ENCODE results near the gene BBS12.
A peak's percentile ranks its signal among the peaks of the same experiment; 100 is the strongest.

The BBS12 gene

GRCh38 chr4:122705009-122705408 lies 27.5 kb upstream of the BBS12 start:
- Mint-ChIP-seq H3K4me3 (no peak overlapping the region), H3K9me3 (no peaks in the 10 kb centered on the region), H3K4me1 (peaks cover 56% of the 10 kb centered on the region), H3K27ac (no peak overlapping the region), H3K36me3 (no peaks in the 10 kb centered on the region), H3K27me3 (no peaks in the 10 kb centered on the region)
- DNase-seq: no peak
- CTCF ChIA-PET: interaction anchor here (0.7 to 2.4 kb wide), 7 partner anchors 10 to 127 kb away, joined by 3 to 9 read pairs (median 3); no protein-coding TSS in a partner anchor

- Mint-ChIP-seq H3K9me3 (no peaks in the 10 kb centered on the region), H3K4me1 (peaks cover 60% of the 10 kb centered on the region), H3K36me3 (no peaks in the 10 kb centered on the region), H3K27ac (no peak overlapping the region), H3K4me3 (no peak overlapping the region), H3K27me3 (no peaks in the 10 kb centered on the region)
- CTCF ChIA-PET: interaction anchor here (0.8 to 1.8 kb wide), 2 partner anchors 9 to 14 kb away, joined by 3 to 7 read pairs; no protein-coding TSS in a partner anchor
- DNase-seq: no peak
Observed at GRCh38 chr4:122705547-122706117, 26.9 kb upstream of the BBS12 start.

- CTCF ChIA-PET: interaction anchor here (1.0 kb wide), 1 partner anchor 11 kb away, joined by 4 read pairs; no protein-coding TSS in a partner anchor
- Mint-ChIP-seq H3K27me3 (no peaks in the 10 kb centered on the region), H3K4me1 (peaks cover 61% of the 10 kb centered on the region), H3K27ac (no peak overlapping the region), H3K4me3 (no peak overlapping the region), H3K9me3 (no peaks in the 10 kb centered on the region), H3K36me3 (no peaks in the 10 kb centered on the region)
- no peak for DNase-seq
Observed at GRCh38 chr4:122706511-122706910, 26.0 kb upstream of the BBS12 start.

- peak overlapping the region; percentile 51 for H3K27ac Mint-ChIP-seq
- no peak for DNase-seq
- CTCF ChIA-PET: interaction anchor here (0.7 to 1.1 kb wide), 2 partner anchors 10 to 38 kb away, joined by 3 to 4 read pairs; no protein-coding TSS in a partner anchor
- H3K4me1 Mint-ChIP-seq: peaks cover 61% of the 10 kb centered on the region
- H3K36me3 Mint-ChIP-seq: no peaks in the 10 kb centered on the region
- H3K4me3 Mint-ChIP-seq: no peak overlapping the region
- H3K27me3 Mint-ChIP-seq: no peaks in the 10 kb centered on the region
- H3K9me3 Mint-ChIP-seq: no peaks in the 10 kb centered on the region
Observed at GRCh38 chr4:122707497-122707896, 25.0 kb upstream of the BBS12 start.

- H3K4me3 Mint-ChIP-seq: no peak overlapping the region
- H3K27ac Mint-ChIP-seq: no peak overlapping the region
- H3K36me3 Mint-ChIP-seq: no peaks in the 10 kb centered on the region
- H3K27me3 Mint-ChIP-seq: no peaks in the 10 kb centered on the region
- CTCF ChIA-PET: interaction anchor here (1.1 kb wide), 1 partner anchor 107 kb away, joined by 4 read pairs; no protein-coding TSS in a partner anchor
- peaks cover 67% of the 10 kb centered on the region for H3K4me1 Mint-ChIP-seq
- H3K9me3 Mint-ChIP-seq: no peaks in the 10 kb centered on the region
- no peak for DNase-seq
Observed at GRCh38 chr4:122709236-122709635, 23.3 kb upstream of the BBS12 start.

GRCh38 chr4:122710434-122711308 lies 21.8 kb upstream of the BBS12 start:
- CTCF ChIA-PET: interaction anchor here (1.2 to 1.4 kb wide), 2 partner anchors 44 to 109 kb away, joined by 3 to 5 read pairs; no protein-coding TSS in a partner anchor
- Mint-ChIP-seq H3K9me3 (no peaks in the 10 kb centered on the region), H3K27me3 (no peaks in the 10 kb centered on the region), H3K36me3 (no peaks in the 10 kb centered on the region), H3K4me1 (peaks cover 68% of the 10 kb centered on the region), H3K27ac (peak overlapping the region; percentile 33), H3K4me3 (no peak overlapping the region)
- no peak for DNase-seq

- Mint-ChIP-seq H3K9me3 (no peaks in the 10 kb centered on the region), H3K4me3 (no peak overlapping the region), H3K27ac (no peak overlapping the region), H3K36me3 (no peaks in the 10 kb centered on the region), H3K4me1 (peaks cover 65% of the 10 kb centered on the region), H3K27me3 (no peaks in the 10 kb centered on the region)
- CTCF ChIA-PET: interaction anchor here (0.6 to 2.2 kb wide), 4 partner anchors 46 to 134 kb away, joined by 3 to 8 read pairs (median 4); no protein-coding TSS in a partner anchor
- DNase-seq: no peak
Observed at GRCh38 chr4:122711919-122712318, 20.6 kb upstream of the BBS12 start.

- DNase-seq: no peak
- Mint-ChIP-seq H3K27ac (no peak overlapping the region), H3K4me3 (no peak overlapping the region), H3K4me1 (peaks cover 60% of the 10 kb centered on the region), H3K36me3 (no peaks in the 10 kb centered on the region), H3K9me3 (no peaks in the 10 kb centered on the region), H3K27me3 (no peaks in the 10 kb centered on the region)
- CTCF ChIA-PET: interaction anchor here (1.1 to 2.2 kb wide), 4 partner anchors 20 to 135 kb away, joined by 4 to 8 read pairs (median 4); partner anchors contain the start of gene BBS12
Observed at GRCh38 chr4:122712782-122713181, 19.7 kb upstream of the BBS12 start.

- Mint-ChIP-seq H3K4me1 (peaks cover 47% of the 10 kb centered on the region), H3K36me3 (no peaks in the 10 kb centered on the region), H3K27ac (peak overlapping the region; percentile 77), H3K27me3 (peaks cover 5% of the 10 kb centered on the region), H3K9me3 (no peaks in the 10 kb centered on the region), H3K4me3 (no peak overlapping the region)
- CTCF ChIA-PET: interaction anchor here (1.4 to 3.2 kb wide), 5 partner anchors 10 to 137 kb away, joined by 5 to 12 read pairs (median 7); no protein-coding TSS in a partner anchor
- no peak for DNase-seq
Observed at GRCh38 chr4:122715221-122715620, 17.3 kb upstream of the BBS12 start.

GRCh38 chr4:122716825-122717448 lies 15.6 kb upstream of the BBS12 start:
- Mint-ChIP-seq H3K36me3 (no peaks in the 10 kb centered on the region), H3K27me3 (peaks cover 8% of the 10 kb centered on the region), H3K4me3 (no peak overlapping the region), H3K27ac (no peak overlapping the region), H3K9me3 (no peaks in the 10 kb centered on the region), H3K4me1 (peaks cover 33% of the 10 kb centered on the region)
- DNase-seq: peak; percentile 84
- CTCF ChIA-PET: interaction anchor here (0.6 to 3.7 kb wide), 38 partner anchors 9 to 406 kb away, joined by 3 to 92 read pairs (median 4); partner anchors contain the start of genes BBS12 and IL21

- H3K4me1 Mint-ChIP-seq: peaks cover 22% of the 10 kb centered on the region
- H3K4me3 Mint-ChIP-seq: no peak overlapping the region
- CTCF ChIA-PET: interaction anchor here (1.1 to 3.7 kb wide), 11 partner anchors 10 to 196 kb away, joined by 3 to 92 read pairs (median 7); no protein-coding TSS in a partner anchor
- H3K9me3 Mint-ChIP-seq: no peaks in the 10 kb centered on the region
- peaks cover 8% of the 10 kb centered on the region for H3K27me3 Mint-ChIP-seq
- DNase-seq: no peak
- H3K36me3 Mint-ChIP-seq: no peaks in the 10 kb centered on the region
- no peak overlapping the region for H3K27ac Mint-ChIP-seq
Observed at GRCh38 chr4:122718281-122718680, 14.2 kb upstream of the BBS12 start.

- Mint-ChIP-seq H3K27me3 (peaks cover 17% of the 10 kb centered on the region), H3K4me3 (no peak overlapping the region), H3K36me3 (no peaks in the 10 kb centered on the region), H3K27ac (no peak overlapping the region), H3K9me3 (no peaks in the 10 kb centered on the region), H3K4me1 (no peaks in the 10 kb centered on the region)
- CTCF ChIA-PET: interaction anchor here (1.1 to 2.1 kb wide), 3 partner anchors 10 to 120 kb away, joined by 3 to 14 read pairs (median 3); partner anchors contain the start of gene BBS12
- no peak for DNase-seq
Observed at GRCh38 chr4:122722256-122722655, 10.2 kb upstream of the BBS12 start.

- Mint-ChIP-seq H3K4me1 (peaks cover 24% of the 10 kb centered on the region), H3K27me3 (peaks cover 8% of the 10 kb centered on the region), H3K36me3 (no peaks in the 10 kb centered on the region), H3K9me3 (no peaks in the 10 kb centered on the region), H3K4me3 (no peak overlapping the region), H3K27ac (no peak overlapping the region)
- CTCF ChIA-PET: no interaction called here
- no peak for DNase-seq
Observed at GRCh38 chr4:122728856-122729255, 3.6 kb upstream of the BBS12 start.

- DNase-seq: no peak
- no peaks in the 10 kb centered on the region for H3K36me3 Mint-ChIP-seq
- no peak overlapping the region for H3K27ac Mint-ChIP-seq
- peaks cover 24% of the 10 kb centered on the region for H3K4me1 Mint-ChIP-seq
- no peaks in the 10 kb centered on the region for H3K9me3 Mint-ChIP-seq
- H3K4me3 Mint-ChIP-seq: no peak overlapping the region
- H3K27me3 Mint-ChIP-seq: no peaks in the 10 kb centered on the region
- CTCF ChIA-PET: interaction anchor here (0.6 to 3.3 kb wide), 10 partner anchors 9 to 199 kb away, joined by 3 to 15 read pairs (median 4); no protein-coding TSS in a partner anchor
Observed at GRCh38 chr4:122731676-122732075, 828 bp upstream of the BBS12 start.
